ENCODE measurements around the gene KRTAP10-3. TPM values are rescaled to one million over a fixed set of nuclear protein-coding genes. Genes with fewer than 3 reads are reported as not detected.

The KRTAP10-3 gene
- total and polyA plus RNA-seq, 9 of the 15 experiments (the other 6 are each of a cell fraction or from before 2014, with no cell fraction given), result not detected

DNA sequence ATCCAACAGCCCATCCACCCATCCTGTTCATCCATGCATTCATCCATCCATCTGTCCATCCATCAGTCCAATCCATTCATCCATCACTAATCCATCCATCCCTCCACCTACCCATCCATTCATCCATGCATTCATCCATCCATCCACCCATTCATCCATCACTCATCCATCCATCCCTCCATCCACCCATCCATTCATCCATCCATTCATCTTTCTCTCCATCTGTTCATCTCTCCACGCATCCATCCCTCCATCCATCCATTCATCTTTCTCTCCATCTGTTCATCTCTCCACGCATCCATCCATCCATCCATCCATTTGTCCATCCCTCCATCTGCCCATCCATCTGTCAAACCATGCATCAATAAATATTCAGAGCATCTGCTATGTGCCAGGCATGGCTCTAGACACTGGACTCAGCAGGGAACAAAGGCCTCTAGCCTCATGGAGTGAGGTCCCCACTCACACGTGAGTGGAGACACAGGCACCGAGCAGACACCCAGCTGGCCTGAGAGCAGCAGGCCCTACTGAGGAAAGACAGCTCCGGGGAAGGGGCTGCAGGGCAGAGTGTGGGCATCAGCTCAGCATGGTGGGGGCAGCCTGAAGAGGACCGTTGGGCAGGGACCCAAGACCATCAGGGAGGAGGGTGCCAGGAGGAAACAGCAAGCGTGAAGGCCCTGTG is 28.2 kb downstream of the KRTAP10-3 start (continued):
- TF ChIP-seq ZBTB40 (IDR thresholded peaks at IDR 0.05) (no peak), ZBTB40 (CRISPR knock-in tag; IDR thresholded peaks at IDR 0.05) (no peak), OTX1 (CRISPR knock-in tag; IDR thresholded peaks at IDR 0.05) (peak; percentile 61; the same call in 1 of the 2 replicates), ZKSCAN8 (CRISPR knock-in tag; IDR thresholded peaks at IDR 0.05) (no peak), KDM4B (IDR thresholded peaks at IDR 0.05; ENCODE audit: borderline replicate concordance in 2 of 2, low read depth in 1 of 2) (no peak), MCM3 (IDR thresholded peaks at IDR 0.05) (0 out of 2 replicates have a peak, but pooled peaks have one; percentile 48), BHLHE40 (IDR thresholded peaks at IDR 0.05; ENCODE audit: low read length) (no peak)
- TF ChIP-seq, protein P1, sequence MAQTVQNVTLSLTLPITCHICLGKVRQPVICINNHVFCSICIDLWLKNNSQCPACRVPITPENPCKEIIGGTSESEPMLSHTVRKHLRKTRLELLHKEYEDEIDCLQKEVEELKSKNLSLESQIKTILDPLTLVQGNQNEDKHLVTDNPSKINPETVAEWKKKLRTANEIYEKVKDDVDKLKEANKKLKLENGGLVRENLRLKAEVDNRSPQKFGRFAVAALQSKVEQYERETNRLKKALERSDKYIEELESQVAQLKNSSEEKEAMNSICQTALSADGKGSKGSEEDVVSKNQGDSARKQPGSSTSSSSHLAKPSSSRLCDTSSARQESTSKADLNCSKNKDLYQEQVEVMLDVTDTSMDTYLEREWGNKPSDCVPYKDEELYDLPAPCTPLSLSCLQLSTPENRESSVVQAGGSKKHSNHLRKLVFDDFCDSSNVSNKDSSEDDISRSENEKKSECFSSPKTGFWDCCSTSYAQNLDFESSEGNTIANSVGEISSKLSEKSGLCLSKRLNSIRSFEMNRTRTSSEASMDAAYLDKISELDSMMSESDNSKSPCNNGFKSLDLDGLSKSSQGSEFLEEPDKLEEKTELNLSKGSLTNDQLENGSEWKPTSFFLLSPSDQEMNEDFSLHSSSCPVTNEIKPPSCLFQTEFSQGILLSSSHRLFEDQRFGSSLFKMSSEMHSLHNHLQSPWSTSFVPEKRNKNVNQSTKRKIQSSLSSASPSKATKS (CRISPR knock-in tag; IDR thresholded peaks at IDR 0.05), result no peak
